Vagina (tissue), 2 donors: Measurements from ENCODE around the gene SLC6A8.

Experiments
- CTCF ChIP-seq, 3 experiments: fragments of 450-650 bp in 2 of 3; fragments of 200-600 bp in 1 of 3; sonication (generic) in 1 of 3; IDR thresholded peaks; one replicate each; pipeline ENCODE4 v1.5.1; 2017 to 2019; ENCODE audit warnings: antibody characterized with exemption in 3 of 3, mild to moderate bottlenecking in 2 of 3, moderate library complexity in 2 of 3
- POLR2A ChIP-seq, 2 donors: fragments of 450-650 bp; IDR thresholded peaks; one replicate each; pipeline ENCODE4 v1.6.1; 2017; ENCODE audit warnings: antibody characterized with exemption in 2 of 2, mild to moderate bottlenecking in 2 of 2, moderate library complexity in 2 of 2
- POLR2AphosphoS5 ChIP-seq, 2 donors: sonication (generic); formaldehyde crosslinking; IDR thresholded peaks; one replicate each; pipeline ENCODE4 v1.9.0; 2017; ENCODE audit warnings: antibody characterized with exemption in 2 of 2, mild to moderate bottlenecking in 2 of 2, low read depth in 1 of 2; ENCODE audit not compliant: insufficient read depth in 1 of 2

- TF ChIP-seq CTCF (IDR thresholded peaks at IDR 0.05) (no peak), POLR2AphosphoS5 (IDR thresholded peaks at IDR 0.05; ENCODE audit: insufficient read depth in 1 of 2, low read depth in 1 of 2) (no peak), POLR2A (IDR thresholded peaks at IDR 0.05) (no peak)
These were observed 39.2 kb upstream of the SLC6A8 start for GRCh38 chrX:153648358-153649177.
